Lower leg skin (tissue), 4 donors: ENCODE data around the gene TBXAS1. TPM values are rescaled to one million over a fixed set of nuclear protein-coding genes. Genes with fewer than 3 reads are reported as not detected.
A peak's percentile ranks its signal among the peaks of the same experiment; 100 is the strongest.

ENCODE experiments used
- DNase-seq, 2 donors: peaks; one replicate each; pipeline ENCODE4 v3.0.0-alpha.2; 2019; ENCODE audit warnings: low spot score in 2 of 2
- H3K4me3 ChIP-seq: fragments of 200-600 bp; sonication (generic); 2 replicates; pipeline ENCODE4 v1.5.1; 2017; ENCODE audit warnings: mild to moderate bottlenecking, low read depth; ENCODE audit not compliant: poor library complexity, severe bottlenecking
- CTCF ChIP-seq, 3 donors: fragments of 450-650 bp; IDR thresholded peaks; one replicate each; pipeline ENCODE4 v1.5.1; 2016; ENCODE audit warnings: antibody characterized with exemption in 3 of 3, mild to moderate bottlenecking in 3 of 3, moderate library complexity in 2 of 3
- POLR2A ChIP-seq, 2 donors: fragments of 450-650 bp; IDR thresholded peaks; one replicate each; pipeline ENCODE4 v1.6.1; 2016 to 2017; ENCODE audit warnings: antibody characterized with exemption in 2 of 2, mild to moderate bottlenecking in 1 of 2, moderate library complexity in 1 of 2
- WGBS, 2 donors: methylation state at CpG; one replicate each; pipeline ENCODE4 v1.1.5; 2018; 5-methylcytosine and 5-hydroxymethylcytosine counted together
- intact Hi-C: fragments of 100-400 bp; cut with DNase I; formaldehyde crosslinking; loops from one replicate; pipeline ENCODE4 v1.15.0; 2023; ENCODE audit warnings: low total_unique reads
- total RNA-seq, 4 donors: library from RNA; depleted of rRNA; stranded (reverse); fragments of >200 nt; gene quantifications; one replicate each; pipeline ENCODE4 v1.1.0, GENCODE V29; 2016

The TBXAS1 gene
- total RNA-seq, 4 donors from 2014 or later, result 0.91 to 9.9 (median 2.4) TPM

- intact Hi-C loops, result no loop called here
- H3K4me3 ChIP-seq, result no peak overlapping the region
- TF ChIP-seq POLR2A (IDR thresholded peaks at IDR 0.05) (no peak), CTCF (IDR thresholded peaks at IDR 0.05) (no peak)
- no peak for DNase-seq
- WGBS, 2 donors, result 40 to 49% methylated on average over 4 of the region's 4 CpGs
Measured at GRCh38 chr7:139845443-139845805, 16.4 kb downstream of the TBXAS1 start.

DNA sequence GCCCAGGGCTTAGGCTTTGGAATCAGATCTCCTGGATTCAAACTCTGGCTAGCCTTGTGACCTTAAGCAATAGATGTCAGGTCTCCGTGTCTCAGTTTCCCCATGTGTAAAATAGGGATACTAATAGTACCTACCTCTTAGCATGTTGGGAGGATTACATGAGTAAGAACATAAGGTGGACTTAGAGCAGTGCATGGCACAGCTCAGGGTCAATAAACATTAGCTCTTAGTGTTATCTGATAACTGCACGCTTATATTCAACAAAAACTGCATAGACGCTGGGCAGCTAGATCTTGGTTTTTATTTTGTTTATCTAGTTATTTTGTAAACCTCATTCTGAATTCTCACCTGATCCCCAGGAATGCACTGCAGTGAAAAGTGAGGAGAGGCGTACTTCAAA, 17.2 kb downstream of the TBXAS1 start:
- DNase-seq, result no peak
- intact Hi-C loops, result no loop called here
- TF ChIP-seq POLR2A (IDR thresholded peaks at IDR 0.05) (no peak), CTCF (IDR thresholded peaks at IDR 0.05) (no peak)
- H3K4me3 ChIP-seq, result no peak overlapping the region
- WGBS, 2 donors, result 87 to 95% methylated on average over 4 of the region's 4 CpGs

DNA sequence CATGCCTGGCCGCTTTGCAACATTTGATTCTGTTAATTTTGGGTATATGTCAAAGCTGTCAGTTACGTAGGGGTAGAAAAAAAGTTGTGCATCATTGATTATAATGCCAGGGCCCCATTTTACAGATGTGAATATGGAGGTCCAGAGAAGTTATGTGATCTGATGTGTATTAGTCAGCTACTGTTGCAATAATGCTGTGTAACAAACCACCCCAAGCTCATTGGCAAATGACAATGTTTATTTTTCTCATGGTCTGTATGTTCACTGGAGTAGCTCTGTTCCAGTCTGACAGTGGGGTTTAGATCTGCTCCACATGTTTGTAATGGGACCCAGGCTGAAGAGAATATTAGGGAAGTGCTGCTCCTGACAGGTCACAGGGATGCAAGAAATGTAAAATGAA, 19.2 kb downstream of the TBXAS1 start:
- 96 to 98% methylated on average over 2 of the region's 2 CpGs for WGBS, 2 donors
- intact Hi-C loops, result no loop called here
- DNase-seq, result no peak
- H3K4me3 ChIP-seq, result no peak overlapping the region
- no peak for TF ChIP-seq POLR2A (IDR thresholded peaks at IDR 0.05)
- TF ChIP-seq CTCF (IDR thresholded peaks at IDR 0.05), result no peak

DNA sequence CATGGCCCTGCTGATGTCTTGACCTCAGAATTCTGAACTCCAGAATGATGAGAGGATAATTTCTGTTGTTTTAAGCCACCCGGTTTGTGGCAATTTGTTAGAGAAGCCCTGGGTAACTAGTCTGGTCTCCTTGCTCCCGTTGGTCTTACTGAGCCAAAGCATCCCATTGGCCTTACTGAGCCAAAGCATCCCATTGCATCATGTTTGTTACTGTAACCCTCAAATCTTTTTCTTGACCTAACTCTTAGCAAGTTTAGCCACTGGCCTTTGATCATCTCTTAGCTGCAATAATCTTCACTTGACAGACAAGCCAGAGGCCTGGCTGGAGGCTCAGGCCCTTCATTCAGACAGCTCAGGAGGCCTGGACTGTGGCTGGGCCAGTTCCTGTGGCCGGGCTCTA, 21.8 kb downstream of the TBXAS1 start:
- peak in 1 of 2 donors; percentile 26 for DNase-seq
- H3K4me3 ChIP-seq, result no peak overlapping the region
- intact Hi-C loops, result no loop called here
- WGBS, 2 donors, result 87 to 98% methylated on average over 3 of the region's 3 CpGs
- TF ChIP-seq POLR2A (IDR thresholded peaks at IDR 0.05), result no peak
- TF ChIP-seq CTCF (IDR thresholded peaks at IDR 0.05), result no peak

- intact Hi-C loops, result no loop called here
- H3K4me3 ChIP-seq, result no peak overlapping the region
- TF ChIP-seq POLR2A (IDR thresholded peaks at IDR 0.05) (no peak), CTCF (IDR thresholded peaks at IDR 0.05) (no peak)
- WGBS, 2 donors, result 86 to 93% methylated on average over 4 of the region's 4 CpGs
- peak in 1 of 2 donors; percentile 54 for DNase-seq
Measured at GRCh38 chr7:139851770-139852481, 22.9 kb downstream of the TBXAS1 start.

- WGBS, 2 donors, result 67 to 84% methylated on average over 1 of the region's 1 CpG
- TF ChIP-seq POLR2A (IDR thresholded peaks at IDR 0.05), result no peak
- TF ChIP-seq CTCF (IDR thresholded peaks at IDR 0.05), result no peak
- intact Hi-C loops, result no loop called here
- DNase-seq, result no peak
- H3K4me3 ChIP-seq, result no peak overlapping the region
Measured at GRCh38 chr7:139852482-139852845, 23.4 kb downstream of the TBXAS1 start.
